Stimulated activated CD8-positive, alpha-beta memory T cell treated with anti-CD3 and anti-CD28 coated beads, Interleukin-7, amount 100 ng/mL, for 1 hour (primary cell): ENCODE data around the gene TMEM174.

Source experiments
- DNase-seq, 2 donors: peaks; one replicate each; pipeline ENCODE4 v3.0.0-alpha.2; 2020; ENCODE audit warnings: low read depth in 2 of 2

The TMEM174 gene

DNA sequence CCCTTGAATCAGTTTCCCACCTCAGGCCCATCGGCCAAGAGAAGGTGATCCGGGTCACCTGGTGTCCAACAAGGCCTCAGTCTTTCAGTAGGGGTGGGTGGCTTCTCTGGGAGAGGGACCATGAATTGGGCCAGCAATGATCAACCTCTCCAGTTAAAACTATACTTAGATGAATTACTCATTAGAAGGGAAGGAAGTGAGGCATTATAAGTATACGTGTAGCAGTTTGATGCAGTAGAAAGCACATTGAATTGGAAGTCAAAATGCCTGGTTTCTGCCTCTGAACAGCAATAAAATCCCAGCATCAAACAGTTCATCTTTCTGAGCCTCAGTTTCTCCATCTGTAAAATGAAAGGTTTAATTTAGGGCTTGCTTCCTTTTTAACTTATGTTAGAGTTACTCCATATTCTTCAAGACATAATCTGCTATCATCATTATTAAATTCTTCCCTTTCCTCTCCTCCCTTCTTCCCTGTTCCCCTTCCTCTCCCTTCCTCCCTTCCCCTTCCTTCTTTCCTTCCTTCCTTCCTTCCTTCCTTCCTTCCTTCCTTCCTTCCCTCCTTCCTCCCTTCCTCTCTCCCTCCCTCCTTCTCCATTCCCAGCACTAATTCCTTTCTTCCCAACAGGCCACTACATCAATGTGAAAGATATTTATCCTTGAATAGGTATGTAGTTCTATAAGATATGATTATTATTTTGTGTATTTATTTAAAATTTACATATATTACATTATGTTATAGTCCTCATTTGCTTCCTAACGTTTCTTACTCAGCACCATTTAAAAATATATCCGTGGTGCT is 18.6 kb upstream of the TMEM174 start:
- no peak for DNase-seq

DNA sequence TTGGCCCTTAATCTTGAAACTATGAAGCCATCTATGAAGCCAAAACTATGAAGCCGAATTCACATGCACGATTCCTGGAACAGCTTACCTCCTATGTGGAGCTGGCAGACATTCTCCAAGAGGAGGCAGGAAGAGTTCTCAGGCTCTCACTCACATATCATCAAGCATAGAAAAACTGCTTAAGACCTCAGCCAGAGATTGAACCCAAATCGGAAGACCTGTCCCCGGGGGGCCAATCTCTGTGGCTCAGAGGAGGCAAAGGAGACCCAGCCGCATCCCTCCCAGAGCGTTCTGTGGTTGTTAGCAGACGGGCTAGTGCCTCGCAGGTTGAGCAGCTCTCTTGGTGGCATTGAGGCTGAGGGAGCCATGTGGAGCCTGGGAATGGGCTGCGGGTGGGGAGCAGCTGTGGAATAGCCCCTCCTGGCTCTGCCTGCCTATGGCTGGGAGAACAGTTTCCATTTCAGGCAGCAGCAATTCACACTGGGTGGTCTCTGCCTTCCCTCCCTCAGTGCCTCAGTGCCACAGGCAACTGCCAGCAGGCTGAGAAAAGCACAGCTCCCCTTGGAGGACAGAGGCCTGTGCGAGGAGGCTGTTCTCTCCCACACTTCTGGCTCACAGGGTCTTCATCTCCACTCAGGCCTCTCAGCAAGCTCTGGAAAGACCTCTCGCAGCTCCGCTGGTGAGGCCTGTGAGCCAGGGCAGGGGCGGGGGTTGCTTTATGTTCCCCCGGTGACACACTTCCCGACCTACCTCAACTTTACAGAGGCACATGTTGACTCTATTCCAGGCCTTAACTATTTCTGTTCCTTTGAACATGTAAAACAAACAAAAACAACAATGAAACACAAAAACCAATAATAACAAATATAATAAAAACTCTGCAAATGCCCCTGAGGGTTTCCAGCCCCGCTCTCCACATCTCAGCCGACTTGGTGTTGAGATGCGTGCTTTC is 17.4 kb upstream of the TMEM174 start:
- no peak for DNase-seq

DNA sequence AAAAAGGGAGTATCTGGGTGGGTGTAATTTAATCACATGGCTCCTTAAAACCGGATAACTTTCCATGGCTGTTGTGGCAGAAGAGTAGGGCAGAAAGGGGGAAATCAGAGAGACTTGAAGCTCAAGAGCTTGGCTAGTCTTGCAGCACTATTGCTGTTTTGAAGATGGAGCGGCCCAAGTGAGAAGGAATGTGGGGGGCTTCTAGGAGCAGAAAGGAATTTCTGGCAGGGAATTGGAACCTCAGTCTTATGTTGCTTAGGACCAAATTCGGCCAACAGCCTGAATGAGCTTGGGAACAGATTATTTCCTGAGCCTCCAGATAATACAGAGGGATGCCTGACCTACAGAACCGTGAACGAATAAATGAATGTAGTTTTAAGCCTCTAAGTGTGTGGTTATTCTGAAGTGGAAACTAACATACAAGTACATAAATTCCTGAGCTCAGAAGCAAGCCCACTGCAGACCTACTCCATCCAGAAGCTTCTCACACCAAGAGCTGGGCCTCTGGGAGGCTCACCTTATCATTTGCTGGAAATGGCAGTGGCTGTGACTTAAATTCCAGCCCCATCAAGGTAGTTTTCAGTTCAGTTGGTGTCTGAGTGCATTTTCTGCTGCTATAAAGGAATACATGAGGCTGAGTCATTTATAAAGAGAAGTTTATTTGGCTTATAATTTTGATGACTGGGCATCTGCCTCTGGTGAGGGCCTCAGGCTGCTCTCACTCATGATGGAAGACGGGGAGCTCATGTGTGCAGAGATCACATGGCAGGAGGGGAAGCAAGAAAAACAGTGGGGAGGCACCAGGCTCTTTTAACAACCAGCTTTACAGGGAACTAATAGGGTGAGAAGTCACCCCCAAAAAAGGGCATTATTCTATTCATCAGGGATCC is 15.3 kb upstream of the TMEM174 start:
- no peak for DNase-seq

DNA sequence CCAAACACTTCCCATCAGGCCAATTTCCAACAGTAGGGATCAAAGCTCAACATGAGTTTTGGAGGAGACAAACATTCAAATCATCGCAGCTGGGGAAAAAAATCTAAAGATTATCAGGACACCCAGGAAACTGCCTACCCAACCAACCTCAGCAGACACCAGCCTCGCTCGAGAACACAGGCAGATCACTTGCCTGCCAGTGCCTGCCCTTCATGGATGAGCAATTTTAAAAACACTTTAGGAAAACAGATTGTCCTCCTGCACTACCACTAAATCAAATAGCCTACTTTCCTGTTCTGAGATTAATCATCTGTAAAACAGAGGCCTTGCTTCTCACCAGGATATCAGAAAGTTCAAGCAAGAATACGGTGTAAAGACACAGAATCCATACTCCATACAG is 14.7 kb upstream of the TMEM174 start:
- DNase-seq: no peak

DNA sequence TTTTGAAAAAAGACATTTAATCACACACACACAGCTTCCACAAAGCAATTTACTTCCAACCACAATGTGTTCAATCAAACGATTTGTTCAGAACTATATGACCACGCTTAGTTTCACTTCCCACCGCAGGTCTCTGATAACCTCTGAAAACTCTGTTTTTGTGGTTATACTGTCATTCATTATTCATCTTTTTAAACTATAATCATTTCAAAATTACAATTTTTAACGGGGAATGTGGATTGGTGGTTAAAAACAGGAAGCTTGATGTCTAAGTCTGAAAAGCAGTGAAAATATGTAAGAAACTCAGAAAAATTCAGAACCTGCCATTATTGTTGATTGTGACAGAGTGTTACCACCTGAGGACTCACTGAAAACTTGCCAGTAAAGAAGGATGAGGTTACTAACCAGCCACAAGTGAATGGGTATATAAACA is 12.7 kb upstream of the TMEM174 start:
- DNase-seq: no peak

DNA sequence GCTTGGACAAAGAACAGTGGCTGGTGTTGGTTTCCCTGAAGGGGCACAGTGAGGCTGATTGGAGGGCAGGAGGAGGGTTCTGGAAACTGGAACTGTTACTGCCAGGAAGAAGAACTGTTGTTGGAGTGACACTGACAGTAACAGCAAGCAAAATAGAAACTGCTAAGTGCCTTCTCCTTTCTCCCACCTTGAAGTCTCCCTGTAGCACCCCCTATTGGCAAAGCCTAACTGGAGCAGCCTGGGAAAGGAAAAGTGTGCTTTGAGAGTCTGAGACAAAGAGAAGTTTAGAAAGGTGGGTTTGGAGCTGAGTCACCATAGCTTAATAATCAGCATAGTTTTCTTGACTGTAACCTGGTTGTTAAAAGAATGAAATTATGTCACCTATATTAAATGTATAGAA is 2.5 kb upstream of the TMEM174 start:
- no peak for DNase-seq

DNA sequence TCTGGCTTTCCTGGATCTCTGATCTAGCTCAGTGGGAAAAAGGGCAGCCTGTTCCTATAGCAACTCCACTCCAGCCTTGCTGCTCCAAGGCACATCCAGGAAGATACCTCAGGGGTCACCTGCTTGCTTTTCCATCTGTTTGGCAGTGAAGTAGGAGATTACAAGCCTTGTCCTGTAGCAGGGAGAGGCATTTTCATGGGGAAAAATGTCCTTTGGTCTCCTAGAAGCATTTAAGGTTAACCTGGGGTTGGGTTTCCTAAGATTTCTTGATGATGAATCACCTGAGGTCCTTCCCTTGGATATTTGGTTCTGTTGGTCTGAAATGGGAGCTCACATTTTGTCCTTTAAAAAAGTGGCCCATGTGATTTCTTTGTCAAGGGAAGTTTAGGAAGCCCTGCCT is 1.5 kb upstream of the TMEM174 start:
- DNase-seq: no peak

DNA sequence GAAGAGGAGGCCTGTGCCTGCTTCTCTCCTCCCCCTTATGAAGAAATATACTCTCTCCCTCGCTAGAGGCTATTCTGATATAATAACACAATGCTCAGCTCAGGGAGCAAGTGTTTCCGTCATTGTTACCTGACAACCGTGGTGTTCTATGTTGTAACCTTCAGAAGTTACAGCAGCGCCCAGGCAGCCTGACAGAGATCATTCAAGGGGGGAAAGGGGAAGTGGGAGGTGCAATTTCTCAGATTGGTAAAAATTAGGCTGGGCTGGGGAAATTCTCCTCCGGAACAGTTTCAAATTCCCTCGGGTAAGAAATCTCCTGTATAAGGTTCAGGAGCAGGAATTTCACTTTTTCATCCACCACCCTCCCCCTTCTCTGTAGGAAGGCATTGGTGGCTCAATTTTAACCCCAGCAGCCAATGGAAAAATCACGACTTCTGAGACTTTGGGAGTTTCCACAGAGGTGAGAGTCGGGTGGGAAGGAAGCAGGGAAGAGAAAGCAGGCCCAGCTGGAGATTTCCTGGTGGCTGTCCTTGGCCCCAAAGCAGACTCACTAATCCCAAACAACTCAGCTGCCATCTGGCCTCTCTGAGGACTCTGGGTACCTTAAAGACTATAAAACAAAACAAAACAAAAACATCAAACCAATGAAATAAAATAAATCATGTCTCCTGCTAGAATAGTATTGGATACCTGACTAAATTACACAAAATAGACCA is 1.3 kb downstream of the TMEM174 start:
- no peak for DNase-seq

DNA sequence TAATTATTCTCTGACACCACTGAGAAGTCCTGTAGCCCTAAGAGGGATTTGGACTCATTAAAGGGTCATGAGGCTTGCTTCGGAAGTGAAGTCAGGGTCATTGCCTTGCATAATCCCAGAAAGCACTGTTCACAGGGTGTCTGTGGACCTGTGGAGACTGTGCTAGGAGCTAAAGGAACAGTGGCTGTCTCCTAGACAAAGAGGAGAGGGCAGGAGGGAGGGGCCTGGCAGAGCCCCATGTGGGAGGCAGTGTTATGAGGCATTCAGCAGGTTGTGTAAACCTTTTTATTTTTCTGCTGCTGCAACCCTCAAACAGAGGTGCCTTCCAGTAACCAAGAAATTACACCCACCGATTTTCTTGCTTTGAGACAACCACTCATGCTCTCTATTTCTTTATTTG is 3.3 kb downstream of the TMEM174 start:
- no peak for DNase-seq

DNA sequence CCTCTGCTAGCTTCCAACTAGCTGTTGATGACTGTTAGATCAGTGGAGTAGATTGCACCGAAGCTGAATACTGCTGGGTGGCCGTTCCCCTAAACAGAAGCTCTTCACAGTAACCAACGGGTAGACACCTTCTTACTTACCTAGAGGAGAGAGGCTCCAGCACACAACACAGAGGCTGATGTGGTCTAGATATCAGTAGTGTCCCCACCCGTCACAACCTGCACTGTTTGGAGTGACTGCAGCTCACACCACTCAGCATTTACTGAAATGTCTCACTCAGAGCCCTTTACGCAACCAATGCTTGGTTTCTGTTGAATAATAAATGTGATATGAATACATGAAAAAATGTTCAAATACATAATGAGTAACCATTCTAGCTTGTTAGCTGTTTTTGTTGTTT is 5.3 kb downstream of the TMEM174 start:
- DNase-seq: no peak

DNA sequence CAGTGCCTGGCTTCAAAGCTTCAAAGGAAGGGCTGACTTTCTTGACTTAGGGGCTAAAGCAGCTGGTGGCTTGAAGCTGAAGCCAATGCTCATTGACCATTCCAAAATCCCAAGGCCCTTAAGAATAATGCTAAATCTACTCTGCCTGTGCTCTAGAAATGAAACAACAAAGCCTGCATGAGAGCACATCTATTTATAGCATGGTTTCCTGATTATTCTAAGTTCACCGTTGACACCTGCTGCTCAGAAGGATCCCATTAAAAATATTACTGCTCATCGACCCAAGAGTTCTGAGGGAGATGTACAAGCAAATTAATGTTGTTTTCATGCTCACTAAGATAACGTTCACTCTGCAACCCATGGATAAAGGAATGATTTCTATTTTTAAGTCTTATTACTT is 6.7 kb downstream of the TMEM174 start:
- no peak for DNase-seq

DNA sequence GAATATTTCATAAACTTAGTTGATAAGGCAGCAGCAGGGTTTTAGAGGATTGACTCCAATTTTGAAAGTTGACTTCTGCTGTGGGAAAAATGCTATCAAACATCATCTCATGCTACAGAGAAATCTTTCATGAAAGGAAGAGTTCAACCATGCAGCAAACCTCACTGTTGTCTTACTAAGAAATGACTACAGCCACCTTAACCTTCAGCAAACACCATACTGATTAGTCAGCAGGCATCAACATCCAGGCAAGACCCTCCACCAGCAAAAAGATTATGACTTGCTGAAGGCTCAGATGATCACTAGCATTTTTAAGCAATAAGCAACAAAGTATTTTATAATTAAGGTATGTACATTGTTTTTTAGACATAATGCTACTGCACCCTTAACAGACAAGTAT is 7.6 kb downstream of the TMEM174 start:
- no peak for DNase-seq

DNA sequence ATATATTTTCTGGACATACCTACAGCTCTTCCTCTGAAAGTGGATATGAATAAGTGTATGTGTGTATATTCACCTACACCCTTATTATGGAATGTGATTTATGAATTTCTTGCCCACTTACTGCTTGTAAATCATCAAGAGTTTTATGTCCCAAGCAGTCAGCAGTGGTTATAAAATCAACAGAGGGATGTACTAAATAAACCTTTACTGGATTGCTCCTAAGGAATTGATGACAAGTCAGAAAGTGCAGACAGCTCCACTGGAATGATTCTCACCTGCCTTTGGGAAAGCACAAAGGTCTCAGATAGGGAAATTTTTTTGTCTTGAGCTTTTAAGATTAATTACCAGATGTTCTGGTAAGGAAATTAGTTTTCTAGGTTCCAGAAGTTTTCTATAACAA is 9.3 kb downstream of the TMEM174 start:
- no peak for DNase-seq

DNA sequence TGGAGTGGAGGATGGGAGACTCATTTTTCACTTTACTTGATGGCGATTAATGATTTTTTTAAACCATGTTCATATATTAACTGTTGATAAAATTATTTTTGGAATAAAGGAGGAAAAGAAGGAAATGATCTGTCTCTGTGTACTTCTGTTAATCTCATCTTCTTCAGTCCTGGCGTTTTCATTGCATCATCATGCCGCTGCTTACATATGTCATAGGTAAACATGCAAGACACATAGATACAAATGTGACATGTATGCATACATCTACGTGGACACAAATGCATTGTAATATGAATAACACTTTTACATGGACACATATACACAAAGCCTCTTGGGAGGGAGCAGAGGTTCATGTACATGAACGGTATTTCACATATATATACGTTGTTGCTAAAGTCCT is 10.0 kb downstream of the TMEM174 start:
- no peak for DNase-seq

DNA sequence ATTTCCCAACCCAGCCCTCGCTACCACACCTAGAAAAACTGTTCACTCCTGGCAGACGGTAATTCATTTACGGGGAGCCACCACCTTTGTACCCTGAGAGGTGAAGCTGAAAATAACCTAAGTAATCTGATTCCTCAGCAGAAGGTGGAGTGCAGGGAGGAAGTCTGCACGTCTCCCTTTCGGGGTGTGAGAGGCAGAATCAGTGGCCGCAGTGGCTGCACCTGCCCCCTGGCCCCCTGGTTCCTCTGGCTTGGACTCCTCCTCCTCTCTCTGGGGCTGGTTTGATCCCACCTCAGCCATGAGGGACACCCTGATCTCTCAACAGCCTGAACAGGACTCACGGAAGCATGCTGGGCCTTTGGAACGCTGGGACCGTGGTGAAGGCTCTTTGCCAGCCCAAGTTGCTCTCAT is 10.5 kb downstream of the TMEM174 start:
- DNase-seq: no peak

DNA sequence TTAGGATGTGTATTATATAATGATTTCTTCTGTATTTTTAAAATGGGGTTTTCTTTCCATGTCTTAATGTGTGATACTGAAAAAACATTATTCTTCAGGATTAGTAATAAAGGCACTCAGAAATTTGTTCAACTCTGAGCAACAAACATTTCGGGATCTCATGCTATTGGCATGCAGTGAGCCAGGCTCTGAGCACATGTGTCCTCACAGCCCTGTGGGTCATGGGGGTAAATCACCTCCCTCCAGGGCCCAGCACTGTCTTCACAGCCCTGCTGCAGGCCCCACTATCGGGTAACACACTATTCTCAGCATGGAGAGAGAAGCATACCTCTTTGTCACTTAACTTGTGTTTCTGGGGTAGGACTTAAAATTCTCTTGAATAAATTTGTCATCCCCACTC is 14.0 kb downstream of the TMEM174 start:
- DNase-seq: no peak

DNA sequence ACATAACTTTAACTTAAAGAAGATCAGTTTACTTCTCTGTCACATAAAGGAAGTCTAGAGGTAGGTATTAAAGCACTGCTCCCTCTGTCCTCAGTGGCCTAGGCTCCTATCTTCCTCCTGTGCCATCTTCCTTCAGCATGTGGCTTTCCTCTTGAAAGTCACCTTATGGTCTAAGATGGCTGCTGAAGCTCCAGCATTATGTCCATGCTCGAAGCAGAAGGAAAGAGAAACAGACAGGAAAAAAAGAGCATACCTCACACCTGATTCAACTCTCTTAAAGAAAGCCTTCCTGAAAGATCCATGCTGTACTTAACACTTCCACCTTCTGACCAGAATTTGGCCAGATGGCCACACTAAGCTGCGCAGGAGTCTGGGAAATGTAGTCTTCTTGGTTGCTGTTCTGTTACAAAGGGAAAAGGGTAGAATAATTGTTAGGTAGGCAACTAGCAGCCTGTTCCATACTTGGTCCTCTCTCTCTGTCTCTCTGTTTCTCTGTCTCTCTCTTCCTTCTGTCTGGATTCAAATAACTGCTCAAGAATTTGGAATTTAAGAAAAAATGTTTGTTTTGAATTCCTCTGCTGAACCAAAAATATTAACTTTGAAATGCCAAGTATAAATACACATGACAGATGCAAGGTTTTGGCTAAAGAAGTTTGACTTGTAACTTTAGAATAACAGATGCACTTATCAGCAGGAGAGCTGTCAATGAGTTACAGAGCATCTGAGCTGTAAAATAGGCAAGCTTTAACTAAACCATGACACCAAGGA is 16.0 kb downstream of the TMEM174 start:
- DNase-seq: no peak

DNA sequence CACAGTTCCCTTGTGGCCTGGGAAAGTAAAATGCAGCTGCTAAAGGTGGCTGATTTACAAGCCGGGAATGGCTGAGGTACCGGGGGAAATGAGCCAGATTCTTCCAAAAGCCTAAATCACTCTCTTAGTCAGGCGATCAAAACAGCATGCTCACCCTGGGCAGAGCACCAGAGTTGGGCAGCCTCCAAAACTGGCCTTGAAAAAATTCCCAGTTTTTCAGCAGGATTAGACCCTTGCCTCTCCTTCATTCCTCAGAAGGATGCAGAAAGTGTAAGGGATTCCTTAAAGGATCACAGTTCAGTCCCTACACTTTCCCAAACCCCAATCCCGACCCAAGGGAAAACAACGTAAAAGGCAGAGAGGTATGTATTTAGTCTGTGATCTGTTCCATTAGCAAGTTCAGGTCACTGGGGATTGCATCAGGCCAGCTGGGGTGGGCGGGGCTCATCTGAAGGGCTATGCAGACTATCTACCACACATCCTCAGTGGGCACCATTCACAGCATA is 16.9 kb downstream of the TMEM174 start:
- no peak for DNase-seq

DNA sequence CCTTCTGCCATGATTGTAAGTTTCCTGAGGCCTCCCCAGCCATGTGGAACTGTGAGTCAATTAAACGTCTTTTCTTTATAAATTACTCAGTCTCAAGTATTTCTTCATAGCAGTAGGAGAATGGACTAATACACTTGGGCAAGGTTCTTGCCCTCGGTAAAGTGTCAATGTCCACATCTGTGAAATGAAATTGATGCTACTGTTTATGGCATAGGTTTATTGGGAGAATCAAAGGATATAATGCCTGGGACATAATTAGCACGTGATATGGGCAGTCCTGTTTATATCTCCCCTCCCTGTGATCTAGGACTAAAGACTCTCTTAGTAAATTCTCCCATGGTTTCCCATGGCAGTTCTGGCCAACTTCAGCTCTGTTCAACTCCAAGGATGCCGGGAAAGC is 19.4 kb downstream of the TMEM174 start:
- no peak for DNase-seq

DNA sequence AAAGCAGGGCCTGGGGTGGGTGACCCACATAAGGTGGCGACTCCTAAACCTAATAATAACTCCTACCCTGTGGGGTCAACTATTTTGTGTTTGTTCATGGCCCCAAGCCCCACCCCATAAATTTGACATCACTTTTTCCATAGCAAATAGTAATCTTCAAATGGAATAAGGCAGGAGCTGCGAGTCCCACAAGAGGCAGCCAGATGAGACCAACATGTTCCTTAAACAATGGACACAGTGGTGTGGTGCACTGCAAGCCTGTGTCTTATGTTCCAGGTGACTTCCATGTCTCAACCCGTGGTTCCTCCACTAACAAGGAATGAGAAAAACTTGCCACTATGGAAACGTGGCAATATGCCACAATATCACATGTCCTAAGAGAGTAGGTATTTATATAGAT is 20.6 kb downstream of the TMEM174 start:
- DNase-seq: no peak
